ENCODE measurements around the gene CTDP1.
"Not testable (repeated sequence)": the region's sequence is repeated elsewhere in the genome, so short reads cannot be mapped to it uniquely, and the experiment has no call there.

The CTDP1 gene

DNA sequence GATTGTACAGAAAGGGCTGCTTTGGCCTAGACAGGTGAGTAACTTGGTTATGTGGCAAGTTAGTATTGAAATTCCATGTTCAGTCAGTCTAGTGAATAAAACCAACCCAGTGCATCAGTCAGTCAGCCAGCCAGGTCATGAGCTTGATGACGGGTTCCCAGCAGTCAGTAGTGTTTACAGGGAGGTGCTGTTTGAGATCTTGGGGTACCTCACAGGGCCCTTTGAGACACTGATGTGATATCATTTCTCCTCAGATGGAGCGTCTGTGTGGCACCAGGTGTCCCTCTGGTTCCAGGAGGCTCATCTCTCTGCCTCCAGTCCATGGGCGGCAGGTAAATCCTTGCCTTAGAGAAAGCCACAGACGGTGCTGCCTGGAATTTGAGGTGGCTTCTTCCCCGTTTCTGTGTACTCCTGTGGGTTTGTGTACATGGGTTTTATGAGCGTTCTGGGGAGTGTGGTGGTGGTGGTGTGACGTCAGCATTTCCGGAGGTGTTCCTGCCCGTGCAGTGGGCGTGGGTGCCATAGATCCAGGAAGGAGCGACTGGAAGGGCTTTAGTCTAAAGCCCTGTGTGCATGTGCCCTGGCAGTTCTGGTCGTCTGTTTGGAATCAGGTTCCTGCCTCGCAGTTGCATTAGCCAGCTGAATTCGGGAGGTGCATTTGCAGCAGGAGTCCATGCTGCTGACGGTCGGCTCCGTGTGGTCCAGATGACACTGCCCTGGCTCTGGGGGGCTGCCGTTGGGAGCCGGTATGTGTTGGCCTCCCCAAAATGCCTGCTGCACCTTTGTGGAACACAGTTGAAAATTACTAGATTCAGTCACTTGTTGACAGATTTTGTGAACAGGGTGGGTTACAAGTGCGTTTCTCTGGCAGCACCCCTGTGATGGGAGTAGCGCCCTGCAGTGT, 2.1 kb downstream of the CTDP1 start:
- DNase-seq (ENCODE audit: low read depth in 2 of 2) = peak in 1 of 2 donors; percentile 28

DNA sequence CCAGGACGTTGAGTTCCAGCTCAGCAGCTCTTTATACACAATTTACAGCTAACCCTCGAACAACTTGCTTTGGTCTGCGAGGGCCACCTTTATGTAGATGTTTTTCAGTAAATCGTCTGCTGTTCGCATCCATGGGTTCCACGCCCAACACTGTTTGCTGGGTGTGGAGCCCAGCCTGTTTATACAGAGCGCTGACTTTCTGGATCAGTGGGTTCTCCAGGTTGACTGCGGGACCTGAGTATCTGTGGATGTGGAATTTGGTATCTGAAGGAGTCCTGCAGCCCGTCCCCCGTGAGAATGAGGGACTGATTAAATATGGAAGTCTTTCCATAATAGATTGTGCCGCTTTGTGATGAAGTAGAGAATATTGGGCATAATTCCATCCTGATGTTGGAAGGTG, 2.9 kb downstream of the CTDP1 start:
- DNase-seq (ENCODE audit: low read depth in 2 of 2) = no peak

DNA sequence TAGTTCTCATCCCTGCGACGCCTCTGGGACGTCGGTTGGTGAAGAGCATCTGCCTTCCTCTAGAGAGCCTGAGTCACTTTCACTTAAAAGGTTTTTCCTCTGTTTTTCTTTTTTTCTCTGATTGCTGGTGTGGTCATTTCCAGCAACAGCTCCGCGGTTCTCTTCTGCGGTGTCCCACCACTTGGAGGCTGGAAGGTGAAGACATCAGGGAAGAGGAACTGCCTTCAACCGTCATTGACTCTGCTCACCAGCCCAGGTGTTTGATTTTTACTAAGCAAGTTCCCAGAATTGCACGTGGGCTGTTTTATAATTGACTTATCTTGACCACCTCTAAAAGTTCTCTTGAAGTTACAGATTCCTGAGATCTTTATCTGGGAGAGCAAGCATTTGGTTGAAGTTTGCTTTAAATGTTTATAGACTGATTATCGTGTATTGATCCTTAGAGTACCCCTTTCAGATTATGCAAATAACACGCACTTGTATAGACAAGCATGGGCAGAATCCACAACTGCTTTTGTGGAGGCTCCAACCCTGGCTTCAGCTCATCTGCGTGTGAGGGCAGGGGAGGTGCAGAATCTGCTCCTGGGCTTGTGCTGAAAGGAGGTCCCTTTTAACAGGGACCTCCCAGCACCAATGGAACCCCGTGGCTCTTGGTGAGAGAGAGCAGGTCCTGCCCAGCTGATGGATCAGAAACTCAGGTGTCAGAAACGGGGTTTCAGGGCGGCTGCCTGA, 3.5 kb downstream of the CTDP1 start:
- DNase-seq (ENCODE audit: low read depth in 2 of 2) = no peak

DNA sequence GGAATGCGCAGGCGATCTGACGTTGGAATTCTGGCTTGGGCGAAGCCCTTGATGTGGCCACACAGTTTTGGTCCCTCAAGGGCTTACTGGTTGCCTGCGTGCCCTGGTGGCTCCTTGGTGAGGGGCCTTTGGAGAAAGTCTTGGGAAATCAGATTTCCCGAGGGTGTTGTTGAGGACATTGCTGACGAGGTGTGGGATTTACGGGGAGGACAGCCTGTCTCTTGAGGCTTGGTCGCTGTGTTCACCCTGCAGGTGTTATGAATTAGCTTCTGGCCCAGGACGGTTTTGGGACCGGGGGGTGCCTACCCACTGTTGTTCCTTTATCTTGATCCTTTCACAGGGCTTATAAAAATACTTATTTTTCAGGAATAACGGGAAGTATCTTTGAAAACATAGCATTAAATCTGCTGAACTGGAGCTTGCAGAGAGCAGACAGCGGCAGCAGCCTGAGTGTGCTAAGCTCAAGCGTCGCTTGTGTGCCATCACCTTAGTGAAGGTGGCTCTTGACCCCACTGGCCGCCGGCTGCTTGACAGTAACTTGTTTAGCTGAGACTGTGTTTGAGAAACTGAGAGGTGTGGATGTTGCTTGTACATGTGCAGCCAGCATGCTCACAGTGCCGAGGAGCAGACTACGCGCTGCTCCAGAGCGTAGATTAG, 4.2 kb downstream of the CTDP1 start:
- DNase-seq (ENCODE audit: low read depth in 2 of 2) = no peak

DNA sequence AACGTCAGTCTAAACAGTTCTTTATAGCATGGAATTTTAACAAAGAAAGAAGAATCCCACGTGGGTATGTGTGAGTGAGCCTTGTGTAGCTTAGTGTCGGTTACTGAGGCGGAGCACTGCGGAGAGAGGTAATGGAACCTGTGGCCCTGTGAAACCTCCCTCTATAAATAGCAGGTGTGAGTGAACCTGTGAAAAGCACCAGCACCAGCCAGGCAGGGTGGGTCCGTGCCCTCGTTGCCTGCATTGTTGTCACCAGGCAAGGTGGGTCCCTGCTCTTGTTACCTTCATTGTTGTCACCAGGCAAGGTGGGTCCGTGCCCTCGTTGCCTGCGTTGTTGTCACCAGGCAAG, 4.7 kb downstream of the CTDP1 start:
- no peak for DNase-seq (ENCODE audit: low read depth in 2 of 2)

DNA sequence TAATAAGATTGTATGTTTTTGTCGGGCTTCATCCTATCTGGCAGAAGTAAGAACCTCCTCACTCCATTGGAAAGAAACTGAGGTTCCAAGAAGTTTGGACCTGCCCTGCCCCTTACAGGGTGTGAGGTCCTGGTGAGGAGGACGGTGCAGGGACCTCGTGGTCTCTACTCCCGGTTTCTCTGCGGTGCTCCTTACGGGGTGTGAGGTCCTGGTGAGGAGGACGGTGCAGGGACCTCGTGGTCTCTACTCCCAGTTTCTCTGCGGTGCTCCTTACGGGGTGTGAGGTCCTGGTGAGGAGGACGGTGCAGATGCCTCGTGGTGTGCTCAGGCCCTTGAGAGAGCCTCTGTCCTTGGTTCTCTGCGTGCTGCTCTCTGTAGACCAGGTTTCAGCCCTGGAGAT, 5.2 kb downstream of the CTDP1 start:
- DNase-seq (ENCODE audit: low read depth in 2 of 2) = no peak

DNA sequence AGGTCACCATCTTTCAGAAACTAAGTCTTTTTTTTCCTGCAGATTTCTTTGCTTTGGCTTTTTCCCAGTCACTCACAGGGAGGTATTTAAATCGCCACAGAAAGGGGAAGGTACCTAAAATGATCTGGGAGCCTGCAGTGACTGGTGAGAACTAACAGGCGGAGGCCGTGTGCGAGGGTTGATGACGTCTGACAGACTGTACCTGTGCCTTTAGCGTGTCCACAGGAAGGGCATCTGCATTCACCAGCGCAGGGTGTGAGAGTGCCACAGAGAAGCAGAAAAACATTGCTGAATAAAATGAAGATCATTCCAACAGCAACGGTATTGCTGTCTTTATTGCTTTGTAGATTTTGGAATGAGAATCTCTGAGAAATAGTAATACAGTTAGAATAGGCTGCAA, 5.7 kb downstream of the CTDP1 start:
- DNase-seq (ENCODE audit: low read depth in 2 of 2) = no peak

DNA sequence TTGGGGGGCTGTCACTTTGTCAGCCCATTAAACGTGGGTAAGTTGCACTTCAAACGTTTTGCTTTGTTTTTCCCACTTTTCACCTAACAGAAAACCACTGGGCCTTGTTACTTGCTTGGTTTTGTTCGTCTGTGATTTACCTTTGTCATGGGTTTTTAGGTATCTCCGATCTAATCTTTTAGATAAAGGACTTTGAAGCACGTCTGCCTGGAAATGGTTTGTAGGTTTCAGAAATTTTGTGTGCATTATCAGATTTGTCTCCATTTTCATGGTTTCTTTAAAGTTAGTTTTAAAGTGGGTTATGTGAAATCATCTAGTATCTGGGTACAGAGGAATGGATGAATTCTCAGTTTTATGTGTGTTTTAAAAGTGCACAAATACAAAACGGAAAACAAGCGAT, 6.4 kb downstream of the CTDP1 start:
- no peak for DNase-seq (ENCODE audit: low read depth in 2 of 2)

DNA sequence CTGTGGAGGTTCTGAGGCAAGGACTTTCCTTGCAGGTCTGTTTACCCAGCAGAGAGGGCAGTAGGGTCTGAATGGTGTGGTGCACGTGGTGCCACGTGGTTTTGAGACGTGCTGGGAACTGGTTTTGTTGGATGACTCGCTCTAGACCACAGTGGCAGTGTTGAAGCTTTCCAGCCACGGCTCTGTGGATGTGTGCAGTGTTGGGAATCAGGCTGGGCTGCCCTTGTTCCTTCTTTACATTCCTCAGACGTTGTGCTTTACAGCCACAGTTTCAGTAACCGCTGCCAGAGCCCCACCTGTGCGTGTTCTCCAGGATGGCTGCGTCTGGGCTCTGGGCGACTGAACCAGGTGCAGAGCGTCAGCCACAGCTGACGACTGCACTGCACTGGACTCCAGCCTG, 8.2 kb downstream of the CTDP1 start:
- DNase-seq (ENCODE audit: low read depth in 2 of 2) = no peak

DNA sequence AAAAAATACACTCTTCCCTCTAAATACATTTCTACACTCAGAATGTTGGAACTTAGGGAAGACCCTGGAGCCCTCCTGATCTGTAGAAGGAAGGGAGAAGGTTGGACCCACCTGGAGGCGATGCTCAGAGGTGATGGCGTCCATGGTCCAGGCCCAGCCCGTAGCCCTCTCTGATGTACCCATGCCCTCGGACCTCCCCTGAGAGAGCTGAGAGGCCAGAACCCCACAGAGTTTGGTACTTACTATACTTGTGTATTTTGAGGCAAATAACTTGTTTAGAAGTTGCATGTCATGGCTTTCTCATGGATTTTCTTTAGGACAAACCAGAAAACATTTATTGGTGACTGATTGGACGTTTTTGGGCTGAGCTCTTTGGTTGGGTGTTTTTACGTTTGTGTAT, 10.5 kb downstream of the CTDP1 start:
- no peak for DNase-seq (ENCODE audit: low read depth in 2 of 2)

DNA sequence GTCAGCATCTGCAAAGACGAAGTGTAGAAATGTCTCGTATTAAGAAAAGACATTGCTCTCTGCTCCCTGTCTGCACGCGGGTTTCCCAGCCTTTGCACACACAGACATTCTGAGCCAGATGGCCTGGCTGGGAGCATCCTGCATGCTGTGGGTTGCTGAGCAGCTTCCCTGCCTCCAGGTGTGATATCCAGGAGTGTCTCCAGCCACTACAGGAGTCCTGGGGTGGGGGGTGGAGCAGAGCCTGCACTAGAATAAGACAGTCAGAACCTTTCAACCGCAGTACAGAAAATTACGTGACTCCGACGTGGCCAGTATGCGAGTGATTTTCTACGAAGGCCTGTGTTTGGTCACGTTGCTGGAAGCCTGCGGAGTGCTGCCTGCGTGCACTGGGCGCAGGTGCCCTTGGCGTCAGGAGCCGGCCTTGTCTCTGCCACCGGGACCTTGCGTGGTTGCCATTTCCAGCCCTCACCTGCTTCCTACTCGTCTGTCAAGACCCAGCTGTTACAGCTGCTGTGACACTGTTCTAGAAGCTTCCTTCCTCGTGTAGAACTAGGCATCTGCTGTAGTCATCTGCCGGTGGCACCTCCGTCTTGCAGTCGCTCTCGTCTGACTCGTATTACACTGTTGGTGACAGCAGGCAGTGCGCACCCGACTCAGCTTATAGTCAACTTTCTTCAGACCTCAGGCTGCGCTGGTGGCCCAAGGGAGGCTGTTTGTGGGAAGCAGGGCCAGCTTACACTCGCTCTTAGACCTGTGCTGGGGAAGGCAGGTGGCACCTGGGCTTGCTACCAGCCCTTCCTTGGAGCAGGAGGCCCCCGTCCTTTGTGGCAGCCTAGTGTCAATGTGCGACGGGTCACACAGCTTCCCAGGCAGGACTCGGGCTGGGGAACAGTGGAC, 11.2 kb downstream of the CTDP1 start:
- DNase-seq (ENCODE audit: low read depth in 2 of 2) = no peak

DNA sequence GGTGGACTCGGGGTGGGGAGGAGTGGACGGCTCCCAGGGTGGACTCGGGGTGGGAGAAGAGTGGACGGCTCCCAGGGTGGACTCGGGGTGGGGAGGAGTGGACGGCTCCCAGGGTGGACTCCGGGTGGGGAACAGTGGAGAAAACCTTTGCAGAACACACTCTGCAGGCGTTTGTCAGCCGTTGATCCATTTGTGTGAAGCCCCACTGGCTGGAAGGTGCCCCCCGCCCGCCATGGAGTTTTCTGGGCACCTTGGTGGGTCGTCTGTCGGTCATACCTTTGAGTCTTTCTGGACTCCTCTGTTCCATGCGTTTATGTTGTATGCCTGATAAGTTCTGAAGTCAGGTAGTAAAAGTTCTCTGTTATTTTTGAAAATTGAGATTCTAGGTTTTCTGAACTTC, 12.5 kb downstream of the CTDP1 start:
- no peak for DNase-seq (ENCODE audit: low read depth in 2 of 2)

DNA sequence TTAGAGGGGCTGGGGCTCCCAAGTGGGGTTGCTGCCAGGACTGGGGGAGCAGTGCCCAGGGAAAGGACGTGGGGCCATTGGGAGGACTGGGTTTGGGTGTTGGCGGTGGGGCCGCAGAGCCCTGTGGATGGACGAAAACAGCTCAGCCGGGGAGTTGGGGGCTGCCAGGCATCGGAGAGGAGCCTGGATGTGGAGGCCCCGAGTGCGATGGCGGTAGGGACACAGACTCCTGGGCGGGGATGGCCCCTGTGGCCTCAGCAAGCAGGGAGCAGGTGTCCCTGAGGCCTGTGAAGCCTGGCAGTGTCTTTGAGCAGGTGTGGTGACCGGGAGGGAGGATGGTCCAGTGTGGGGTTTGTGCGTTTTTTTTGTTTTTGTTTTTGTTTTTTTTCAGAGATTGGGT, 13.3 kb downstream of the CTDP1 start:
- DNase-seq (ENCODE audit: low read depth in 2 of 2) = no peak

DNA sequence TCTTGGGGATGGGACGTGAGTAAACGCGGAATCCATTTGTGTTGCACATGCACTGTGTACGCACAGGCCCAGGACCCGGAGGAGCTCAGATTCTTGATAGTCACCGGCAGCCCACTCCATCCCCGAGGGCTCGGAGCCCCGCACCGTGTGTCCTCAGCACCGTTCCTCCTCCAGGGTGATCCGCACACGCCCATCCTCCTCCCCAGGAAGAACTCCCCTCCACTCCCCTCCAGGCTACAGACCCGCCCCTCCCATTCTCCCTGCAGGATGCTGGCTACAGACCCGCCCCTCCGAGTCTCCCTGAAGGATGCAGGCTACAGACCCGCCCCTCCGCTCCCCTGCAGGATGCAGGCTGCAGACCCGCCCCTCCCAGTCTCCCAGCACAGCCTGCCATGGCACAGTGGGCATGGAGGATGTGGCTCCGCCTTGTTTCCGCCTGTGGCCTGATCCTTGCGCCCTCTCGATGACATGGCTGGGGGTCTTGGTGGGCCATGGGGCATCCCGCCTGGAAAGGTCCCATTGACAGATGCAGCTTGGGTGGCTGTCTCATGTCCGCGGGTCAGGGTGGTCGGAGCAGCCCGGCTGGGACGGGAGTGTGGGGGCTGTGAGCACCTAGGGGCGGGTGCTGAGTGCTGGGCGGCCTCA, 14.1 kb downstream of the CTDP1 start:
- no peak for DNase-seq (ENCODE audit: low read depth in 2 of 2)

DNA sequence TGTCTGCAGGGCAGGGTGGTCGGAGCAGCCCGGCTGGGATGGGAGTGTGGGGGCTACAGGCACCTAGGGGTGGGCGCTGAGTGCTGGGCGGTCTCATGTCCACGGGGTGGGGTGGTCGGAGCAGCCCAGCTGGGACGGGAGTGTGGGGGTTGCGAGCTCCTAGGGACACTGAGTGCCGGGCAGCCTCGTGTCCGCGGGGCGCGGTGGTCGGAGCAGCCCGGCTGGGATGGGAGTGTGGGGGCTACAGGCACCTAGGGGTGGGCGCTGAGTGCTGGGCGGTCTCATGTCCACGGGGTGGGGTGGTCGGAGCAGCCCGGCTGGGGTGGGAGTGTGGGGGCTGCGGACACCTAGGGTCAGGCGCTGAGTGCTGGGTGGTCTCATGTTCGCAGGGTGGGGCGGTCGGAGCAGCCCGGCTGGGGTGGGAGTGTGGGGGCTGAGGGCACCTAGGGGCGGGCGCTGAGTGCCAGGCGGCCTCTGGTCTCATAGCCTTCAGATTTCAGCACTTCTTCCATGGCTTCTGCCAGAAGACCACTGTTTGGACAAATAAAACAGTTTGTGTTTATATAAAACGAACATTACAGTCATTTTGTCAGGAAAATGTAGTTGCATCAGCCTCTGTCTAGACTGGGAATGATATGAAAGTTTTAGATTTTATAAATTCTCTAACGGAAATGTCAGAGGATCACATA, 14.7 kb downstream of the CTDP1 start:
- DNase-seq (ENCODE audit: low read depth in 2 of 2) = not testable (repeated sequence)

DNA sequence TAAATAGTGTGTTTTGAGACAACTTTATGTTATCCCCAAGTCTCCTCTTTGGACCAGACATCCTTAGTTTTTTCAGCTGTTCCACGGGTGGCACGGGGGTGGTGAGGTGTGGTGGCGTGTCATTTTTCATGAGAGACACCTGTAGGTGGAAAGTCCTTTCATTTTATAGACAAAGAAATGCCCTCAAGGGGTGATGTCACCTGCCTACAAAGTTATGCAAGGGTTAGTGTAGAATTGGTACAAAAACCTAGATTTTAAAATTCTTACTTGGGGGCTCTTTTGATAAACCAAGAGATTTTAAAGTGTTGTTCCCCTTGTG, 15.3 kb downstream of the CTDP1 start:
- DNase-seq (ENCODE audit: low read depth in 2 of 2) = no peak

DNA sequence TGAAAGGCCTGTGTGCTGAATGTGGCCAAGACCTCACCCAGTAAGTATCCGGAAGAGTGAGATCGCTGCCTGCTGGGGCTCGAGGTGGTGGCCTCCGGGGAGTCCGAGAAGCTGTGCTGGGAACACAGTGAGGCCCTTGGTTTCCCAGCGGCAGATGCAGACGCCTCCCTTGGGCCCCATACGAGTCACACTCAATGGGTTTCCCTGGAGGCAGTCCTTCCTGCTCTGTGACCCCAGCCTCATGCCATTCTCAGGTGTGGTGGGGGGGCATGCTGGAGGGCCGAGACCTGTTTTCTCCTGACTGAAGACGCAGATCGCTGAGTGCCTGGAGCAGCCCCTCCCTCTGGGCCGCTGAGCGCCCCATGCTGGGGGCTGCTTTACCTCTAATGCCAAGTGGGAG, 15.7 kb downstream of the CTDP1 start:
- no peak for DNase-seq (ENCODE audit: low read depth in 2 of 2)

DNA sequence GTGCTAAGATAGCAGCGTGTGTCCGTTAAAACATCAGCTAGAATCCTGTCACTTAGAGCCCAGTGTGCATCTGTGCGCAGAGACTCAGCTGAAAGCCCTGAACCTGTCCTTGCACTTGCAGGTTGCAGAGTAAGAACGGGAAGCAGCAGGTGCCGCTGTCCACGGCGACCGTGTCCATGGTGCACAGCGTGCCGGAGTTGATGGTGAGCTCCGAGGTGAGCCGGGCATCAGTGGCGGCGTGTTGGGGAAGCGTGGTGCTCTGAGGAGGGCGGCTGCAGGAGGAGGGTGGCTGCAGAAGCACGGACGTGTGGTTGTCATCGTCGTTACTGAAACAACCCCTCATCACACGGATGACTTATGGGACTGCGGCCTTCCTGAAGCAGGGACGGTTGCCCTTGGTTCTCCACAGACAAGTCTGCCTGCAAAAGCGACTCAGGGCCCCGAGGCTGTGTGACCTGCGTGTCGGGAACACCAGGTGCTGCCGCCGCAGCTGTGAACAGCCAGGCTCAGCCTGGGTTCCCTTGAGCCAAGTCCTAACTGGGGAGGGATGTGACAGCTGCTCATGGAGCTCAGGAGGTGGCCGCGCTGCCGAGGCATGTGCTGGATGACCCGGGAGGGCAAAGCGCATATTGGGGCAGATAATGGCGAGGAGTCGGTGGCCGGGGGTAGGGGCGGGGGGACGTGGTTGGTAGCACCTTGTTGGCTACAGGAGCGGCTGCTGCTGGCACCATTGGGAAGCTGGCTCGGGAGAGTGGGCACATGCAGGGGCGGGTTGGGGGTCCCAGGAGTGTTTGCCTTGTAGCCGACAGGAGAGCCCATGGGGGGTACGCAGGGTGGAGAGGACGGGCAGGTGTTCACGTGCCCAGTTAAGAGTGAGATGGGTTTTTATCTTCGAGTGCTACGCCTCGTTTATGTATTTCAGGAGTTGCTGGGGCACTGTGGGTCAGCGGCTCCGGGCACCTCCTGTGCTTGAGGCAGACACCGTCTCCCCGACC, 16.6 kb downstream of the CTDP1 start:
- DNase-seq (ENCODE audit: low read depth in 2 of 2) = no peak

DNA sequence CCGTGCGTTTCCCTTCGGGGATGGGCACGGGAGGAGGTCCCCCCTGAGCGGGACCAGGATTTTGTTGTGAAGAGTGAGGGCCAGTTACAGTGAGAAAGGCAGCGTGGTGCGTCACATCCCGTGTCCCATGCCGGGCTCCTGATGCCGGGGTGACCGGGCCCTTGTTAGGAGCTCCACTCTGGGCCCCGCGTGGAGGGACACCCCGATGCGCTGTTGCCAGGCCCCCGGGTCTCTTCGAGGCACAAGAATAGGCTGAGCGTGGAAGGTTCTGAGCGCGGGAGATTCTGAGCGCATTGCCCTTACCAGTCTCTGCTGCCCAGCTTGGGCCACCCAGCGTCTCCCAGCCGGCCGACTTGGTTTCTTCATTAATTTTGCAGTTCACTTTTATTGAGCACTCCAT, 17.6 kb downstream of the CTDP1 start:
- no peak for DNase-seq (ENCODE audit: low read depth in 2 of 2)

DNA sequence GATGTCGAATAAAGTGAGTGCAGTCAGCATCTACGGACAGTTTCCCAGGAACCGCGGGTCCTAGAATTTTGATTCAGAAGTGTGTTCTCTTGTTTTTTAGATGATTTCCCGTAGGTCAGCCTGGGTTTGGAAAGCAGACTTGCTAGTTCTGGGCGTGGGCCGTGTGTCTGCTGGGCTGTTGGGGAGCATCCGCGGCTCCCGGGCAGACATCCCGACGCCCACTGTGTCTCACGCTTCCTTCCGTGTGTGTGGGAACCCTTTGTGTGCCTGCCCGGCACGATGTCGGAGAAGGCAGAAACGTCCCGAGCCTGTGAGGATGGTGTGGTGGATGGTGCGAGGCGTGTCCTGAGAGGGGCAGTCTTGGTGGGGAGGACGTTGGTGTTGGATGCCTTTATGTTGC, 18.4 kb downstream of the CTDP1 start:
- no peak for DNase-seq (ENCODE audit: low read depth in 2 of 2)
